ENCODE data around the gene EPHB2.

EPHB2 gene

DNA sequence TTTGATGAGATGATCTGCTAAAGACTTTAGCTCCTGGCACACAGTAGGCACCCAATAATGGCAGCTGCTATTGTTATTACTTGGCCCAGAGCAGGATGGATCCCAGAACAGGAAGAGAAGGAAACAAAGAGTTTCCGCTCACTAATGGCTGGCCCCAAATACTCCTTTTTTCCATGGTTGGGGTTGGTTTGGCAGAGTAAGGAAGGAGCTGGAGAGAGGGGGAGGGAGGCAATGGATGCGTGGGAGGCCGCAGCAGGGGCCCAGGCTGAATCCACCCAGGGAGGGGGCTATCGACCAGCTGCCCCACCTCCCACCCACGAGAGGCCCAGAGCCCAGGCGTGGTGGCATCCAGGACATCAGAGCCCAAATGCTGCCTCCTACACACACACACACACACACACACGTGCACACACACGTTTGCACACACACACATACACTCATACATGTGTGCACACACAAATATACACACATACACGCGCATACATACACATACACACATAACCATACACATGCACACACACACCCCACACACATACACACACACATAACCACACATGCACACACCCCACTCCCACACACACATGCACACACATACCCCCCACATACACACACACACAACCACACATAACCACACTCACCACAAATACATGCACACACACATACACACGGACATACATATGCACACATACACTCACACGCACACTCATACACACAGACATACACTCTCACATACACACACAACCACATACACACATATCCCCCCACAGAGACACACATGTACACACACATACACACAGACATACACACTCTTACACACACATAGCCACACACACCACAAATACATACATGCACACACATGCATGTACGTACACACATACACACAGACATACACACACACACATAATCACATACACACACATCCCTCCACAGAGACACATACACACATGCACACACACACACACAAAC lies 32.4 kb upstream of the EPHB2 start:
- Mint-ChIP-seq H3K4me1 (no peaks in the 10 kb centered on the region), H3K27me3 (peaks cover 18% of the 10 kb centered on the region), H3K36me3 (no peaks in the 10 kb centered on the region), H3K9me3 (no peaks in the 10 kb centered on the region), H3K27ac (no peak overlapping the region), H3K4me3 (no peak overlapping the region)
- no peak for DNase-seq
- CTCF ChIA-PET, result no interaction called here

DNA sequence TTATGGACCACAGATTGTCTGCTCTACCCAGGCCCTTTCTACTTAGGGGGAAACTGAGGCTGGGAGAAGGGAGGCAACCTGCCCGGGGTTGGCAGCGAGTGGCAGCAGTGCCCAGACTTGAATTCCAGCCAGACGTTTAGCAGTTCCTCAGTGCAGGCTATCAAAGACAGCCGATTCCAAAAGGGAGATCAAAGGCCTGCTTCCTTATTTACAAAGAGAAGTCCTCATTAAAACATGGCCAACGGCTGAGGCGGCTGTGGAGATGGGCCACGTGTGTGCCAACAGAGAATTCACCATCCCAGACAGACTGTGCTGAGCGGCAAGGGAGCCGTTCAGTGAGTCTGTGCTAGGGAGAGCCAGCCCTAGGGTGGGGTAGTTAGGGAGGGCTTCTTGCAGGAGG lies 29.9 kb upstream of the EPHB2 start:
- no peak overlapping the region for H3K4me3 Mint-ChIP-seq

DNA sequence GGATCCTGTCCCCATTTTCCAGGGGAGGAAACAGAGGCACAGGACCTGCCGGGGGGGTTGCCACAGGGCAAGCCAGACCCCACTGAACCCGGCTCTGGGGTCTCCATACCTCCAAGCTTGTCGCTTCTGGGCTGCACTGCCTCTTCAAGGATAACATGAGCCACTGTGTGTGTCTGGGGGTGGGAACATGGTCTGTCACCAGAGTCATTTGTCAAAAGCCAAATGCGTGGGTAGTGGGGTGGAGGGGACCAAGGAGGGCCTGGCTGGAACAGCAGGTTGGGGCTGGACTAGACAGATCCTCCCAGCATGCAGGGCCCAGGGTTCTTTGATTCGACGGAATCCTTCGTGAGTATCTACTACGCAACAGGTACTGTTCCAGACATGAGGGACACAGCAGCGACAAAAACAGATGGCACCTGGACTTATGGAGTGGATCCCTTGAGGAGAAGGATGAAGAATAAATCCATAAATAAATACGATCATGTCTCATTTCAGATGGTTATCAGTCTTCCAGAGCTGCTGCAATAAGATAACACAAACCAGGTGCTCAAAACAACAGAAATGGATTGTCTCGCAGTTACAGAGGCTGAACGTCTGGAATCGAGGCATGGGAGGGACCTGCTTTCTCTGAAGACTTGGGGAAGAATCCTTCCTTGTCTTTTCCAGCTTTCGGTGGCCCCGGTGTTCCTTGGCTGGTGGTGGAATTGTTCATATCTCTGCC lies 28.9 kb upstream of the EPHB2 start:
- Mint-ChIP-seq H3K9me3 (no peaks in the 10 kb centered on the region), H3K27me3 (peaks cover 23% of the 10 kb centered on the region), H3K36me3 (no peaks in the 10 kb centered on the region), H3K27ac (no peak overlapping the region), H3K4me3 (no peak overlapping the region), H3K4me1 (no peaks in the 10 kb centered on the region)
- no peak for DNase-seq
- CTCF ChIA-PET, result no interaction called here

More for the DNA sequence above, 29.9 kb upstream of the EPHB2 start:
- Mint-ChIP-seq H3K36me3 (no peaks in the 10 kb centered on the region), H3K27me3 (peaks cover 18% of the 10 kb centered on the region), H3K4me1 (no peaks in the 10 kb centered on the region), H3K27ac (no peak overlapping the region), H3K9me3 (no peaks in the 10 kb centered on the region)
- no peak for DNase-seq
- CTCF ChIA-PET, result no interaction called here

GRCh38 chr1:22683547-22683946 lies 27.1 kb upstream of the EPHB2 start:
- Mint-ChIP-seq H3K4me3 (no peak overlapping the region), H3K27ac (no peak overlapping the region), H3K9me3 (no peaks in the 10 kb centered on the region), H3K36me3 (no peaks in the 10 kb centered on the region), H3K27me3 (peaks cover 27% of the 10 kb centered on the region), H3K4me1 (no peaks in the 10 kb centered on the region)
- CTCF ChIA-PET, result interaction anchor here (1.1 to 1.5 kb wide), 2 partner anchors 9 to 21 kb away, joined by 3 read pairs; no protein-coding TSS in a partner anchor
- DNase-seq, result no peak

- CTCF ChIA-PET, result no interaction called here
- no peak for DNase-seq
- no peak overlapping the region for H3K4me3 Mint-ChIP-seq
- H3K9me3 Mint-ChIP-seq, result no peaks in the 10 kb centered on the region
- H3K36me3 Mint-ChIP-seq, result no peaks in the 10 kb centered on the region
- no peaks in the 10 kb centered on the region for H3K4me1 Mint-ChIP-seq
- no peak overlapping the region for H3K27ac Mint-ChIP-seq
- H3K27me3 Mint-ChIP-seq, result peaks cover 30% of the 10 kb centered on the region
Observed at GRCh38 chr1:22685591-22686059, 25.0 kb upstream of the EPHB2 start.

GRCh38 chr1:22687191-22687590 lies 23.4 kb upstream of the EPHB2 start:
- Mint-ChIP-seq H3K4me3 (no peak overlapping the region), H3K27me3 (peaks cover 34% of the 10 kb centered on the region), H3K4me1 (no peaks in the 10 kb centered on the region), H3K36me3 (no peaks in the 10 kb centered on the region), H3K9me3 (no peaks in the 10 kb centered on the region), H3K27ac (no peak overlapping the region)
- DNase-seq, result no peak
- CTCF ChIA-PET, result no interaction called here

DNA sequence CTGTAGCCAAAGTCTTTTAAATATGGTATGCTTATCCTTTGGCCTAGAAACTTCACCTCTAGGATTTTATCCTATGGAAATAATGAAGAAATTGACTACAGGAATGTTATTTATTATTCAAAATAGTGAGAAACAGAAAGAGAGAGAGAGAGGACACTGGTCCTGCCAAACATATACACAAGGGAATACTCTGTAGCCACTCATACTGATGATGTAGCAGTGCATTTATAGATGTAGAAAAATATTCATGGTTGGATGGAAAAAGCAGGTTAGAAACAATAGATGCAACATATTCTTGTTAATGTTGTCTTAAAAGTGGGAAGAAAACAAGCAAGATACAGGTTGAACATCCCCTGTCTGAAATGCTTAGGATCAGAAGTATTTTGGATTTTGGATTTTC lies 22.2 kb upstream of the EPHB2 start:
- no peaks in the 10 kb centered on the region for H3K36me3 Mint-ChIP-seq
- H3K27ac Mint-ChIP-seq, result no peak overlapping the region
- H3K4me1 Mint-ChIP-seq, result no peaks in the 10 kb centered on the region
- H3K27me3 Mint-ChIP-seq, result peaks cover 34% of the 10 kb centered on the region
- H3K9me3 Mint-ChIP-seq, result no peaks in the 10 kb centered on the region
- H3K4me3 Mint-ChIP-seq, result no peak overlapping the region
- CTCF ChIA-PET, result interaction anchor here (1.1 kb wide), 1 partner anchor 16 kb away, joined by 3 read pairs; no protein-coding TSS in a partner anchor
- no peak for DNase-seq

DNA sequence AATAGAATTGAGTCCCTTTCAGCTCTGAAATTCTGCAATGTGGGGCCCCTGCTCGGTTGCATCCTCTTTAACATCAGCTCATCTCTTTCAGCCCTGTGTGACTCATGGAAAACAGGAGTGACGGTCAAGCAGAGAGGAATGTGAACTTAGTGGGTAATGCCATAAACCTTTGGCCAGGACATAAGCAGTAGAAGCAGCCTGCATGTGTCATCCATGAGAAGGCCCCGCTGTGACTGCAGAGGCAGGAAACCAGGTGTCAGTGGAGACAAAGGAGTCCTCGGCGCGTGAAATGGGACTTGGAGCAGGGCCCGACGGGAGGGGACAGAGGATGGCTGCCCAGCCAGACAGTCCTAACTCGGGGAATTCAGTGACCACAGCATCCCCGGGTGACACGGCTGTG lies 21.1 kb upstream of the EPHB2 start:
- H3K4me1 Mint-ChIP-seq, result no peaks in the 10 kb centered on the region
- DNase-seq, result no peak
- CTCF ChIA-PET, result no interaction called here
- no peaks in the 10 kb centered on the region for H3K9me3 Mint-ChIP-seq
- peaks cover 28% of the 10 kb centered on the region for H3K27me3 Mint-ChIP-seq
- H3K4me3 Mint-ChIP-seq, result no peak overlapping the region
- H3K36me3 Mint-ChIP-seq, result no peaks in the 10 kb centered on the region
- no peak overlapping the region for H3K27ac Mint-ChIP-seq

DNA sequence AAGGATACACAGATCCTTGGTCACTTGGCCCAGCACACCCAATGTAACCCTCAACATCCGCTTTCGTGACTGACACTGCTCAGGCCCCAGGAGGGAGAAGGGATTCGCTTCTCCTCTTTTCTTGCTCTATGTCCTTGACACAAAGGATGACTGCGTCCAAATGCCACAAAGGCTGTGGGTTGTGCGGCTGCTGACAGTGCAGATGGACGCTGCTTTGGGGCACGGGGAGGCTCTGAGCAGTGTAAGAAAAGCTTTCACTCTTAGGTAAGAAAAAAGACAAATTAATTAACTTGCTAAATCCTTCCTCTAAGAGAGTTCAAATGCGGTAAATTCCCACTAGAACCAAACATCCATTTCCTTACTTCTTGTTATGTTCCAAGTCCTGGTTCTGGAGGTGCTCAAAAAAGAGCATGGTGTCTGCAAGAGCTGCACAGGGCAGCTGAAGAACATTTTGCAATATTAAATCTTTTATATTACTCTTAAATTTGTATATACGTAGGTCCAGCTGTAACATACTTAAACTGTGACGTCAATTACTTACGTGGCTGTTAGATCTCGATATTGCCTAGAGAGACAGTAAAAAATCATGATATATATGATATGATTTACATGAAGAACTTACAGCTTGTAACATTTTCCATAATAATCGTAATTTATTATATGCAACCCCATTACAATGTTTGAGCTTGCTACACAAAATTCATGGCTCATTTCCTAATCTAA lies 19.4 kb upstream of the EPHB2 start:
- CTCF ChIA-PET, result no interaction called here
- DNase-seq, result no peak
- H3K9me3 Mint-ChIP-seq, result no peaks in the 10 kb centered on the region
- H3K27ac Mint-ChIP-seq, result no peak overlapping the region
- no peak overlapping the region for H3K4me3 Mint-ChIP-seq
- peaks cover 14% of the 10 kb centered on the region for H3K27me3 Mint-ChIP-seq
- H3K36me3 Mint-ChIP-seq, result no peaks in the 10 kb centered on the region
- no peaks in the 10 kb centered on the region for H3K4me1 Mint-ChIP-seq

DNA sequence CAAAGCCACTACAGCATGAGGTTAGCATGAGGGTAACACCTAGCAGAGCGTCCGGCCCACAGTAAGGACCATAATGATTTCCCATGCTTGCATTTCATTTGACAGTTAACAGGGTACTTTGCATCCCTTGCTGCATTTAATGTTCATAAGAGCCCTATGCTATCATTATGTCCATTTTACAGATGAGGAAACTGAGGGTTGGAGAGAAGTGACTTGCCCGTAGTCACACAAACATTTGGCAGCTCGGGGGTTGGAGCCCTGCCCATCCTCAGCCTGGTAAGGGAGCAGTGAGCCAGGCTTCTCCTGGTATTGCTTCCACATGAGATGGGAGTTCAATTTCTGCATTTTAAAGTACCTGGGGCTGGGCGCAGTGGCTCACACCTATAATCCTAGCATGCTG lies 16.5 kb upstream of the EPHB2 start:
- DNase-seq, result no peak
- no peaks in the 10 kb centered on the region for H3K36me3 Mint-ChIP-seq
- H3K27ac Mint-ChIP-seq, result no peak overlapping the region
- H3K9me3 Mint-ChIP-seq, result no peaks in the 10 kb centered on the region
- no peaks in the 10 kb centered on the region for H3K4me1 Mint-ChIP-seq
- CTCF ChIA-PET, result no interaction called here
- H3K27me3 Mint-ChIP-seq, result peaks cover 7% of the 10 kb centered on the region
- no peak overlapping the region for H3K4me3 Mint-ChIP-seq

DNA sequence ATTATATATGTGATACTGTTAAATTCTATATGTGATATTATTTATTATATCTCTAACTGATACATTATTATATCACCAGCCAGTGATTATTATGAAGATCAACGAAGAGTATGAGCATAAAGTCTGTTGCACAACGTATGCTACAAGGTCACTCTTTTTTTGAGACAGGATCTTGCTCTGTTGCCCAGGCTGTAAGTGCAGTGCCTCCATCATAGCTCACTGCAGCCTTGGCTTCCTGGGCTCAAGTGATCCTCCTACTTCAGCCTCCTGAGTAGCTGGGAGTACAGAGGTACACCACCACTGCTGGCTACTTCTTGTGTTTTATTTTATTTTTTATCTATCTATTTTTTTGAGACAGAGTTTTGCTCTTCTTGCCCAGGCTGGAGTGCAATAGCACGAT lies 14.0 kb upstream of the EPHB2 start:
- Mint-ChIP-seq H3K9me3 (no peaks in the 10 kb centered on the region), H3K27me3 (peaks cover 6% of the 10 kb centered on the region)
- CTCF ChIA-PET, result no interaction called here

GRCh38 chr1:22697980-22698379 lies 12.7 kb upstream of the EPHB2 start:
- no peak overlapping the region for H3K4me3 Mint-ChIP-seq
- H3K27me3 Mint-ChIP-seq, result peaks cover 10% of the 10 kb centered on the region
- CTCF ChIA-PET, result no interaction called here

More for the DNA sequence above, 14.0 kb upstream of the EPHB2 start:
- Mint-ChIP-seq H3K4me1 (no peaks in the 10 kb centered on the region), H3K27ac (no peak overlapping the region), H3K36me3 (no peaks in the 10 kb centered on the region), H3K4me3 (no peak overlapping the region)
- no peak for DNase-seq

GRCh38 chr1:22699681-22700520 lies 10.7 kb upstream of the EPHB2 start:
- no peak for DNase-seq
- Mint-ChIP-seq H3K9me3 (no peaks in the 10 kb centered on the region), H3K27ac (no peak overlapping the region), H3K4me3 (no peak overlapping the region), H3K36me3 (no peaks in the 10 kb centered on the region), H3K27me3 (peaks cover 21% of the 10 kb centered on the region), H3K4me1 (no peaks in the 10 kb centered on the region)
- CTCF ChIA-PET, result no interaction called here

More at GRCh38 chr1:22697980-22698379, 12.7 kb upstream of the EPHB2 start:
- Mint-ChIP-seq H3K4me1 (no peaks in the 10 kb centered on the region), H3K36me3 (no peaks in the 10 kb centered on the region), H3K9me3 (no peaks in the 10 kb centered on the region), H3K27ac (no peak overlapping the region)
- no peak for DNase-seq
